IMR-90 (cell line): ENCODE results near the gene DNAJC4. TPM values are rescaled to one million over a fixed set of nuclear protein-coding genes. Genes with fewer than 3 reads are reported as not detected.

Experiments used
- ATAC-seq: fragments of 200-7000 bp; cut with Tn5 transposase; 2 replicates; pipeline ENCODE4 v1.9.1; 2020; ENCODE audit warnings: low read depth, mild to moderate bottlenecking, moderate library complexity
- BruUV-seq: library from RNA; stranded (reverse); fragments of 400-500 nt; replicated peaks from 2 replicates; lab custom pipeline; 2021; lab: Mats Ljungman, UMichigan
- CTCF ChIA-PET: fragments of 300-600 bp; formaldehyde crosslinking; extraction: SDS; loops from one replicate; lab custom pipeline; 2021; ENCODE audit warnings: antibody characterized with exemption; lab: Yijun Ruan, JAX
- POLR2A ChIA-PET: fragments of 300-600 bp; sonication (Branson Sonifier 250); formaldehyde crosslinking; loops from one replicate; lab custom pipeline; 2022; ENCODE audit warnings: antibody characterized with exemption; ENCODE audit not compliant: unreplicated experiment; lab: Charles Lee
- DNase-seq: peaks from one replicate; pipeline ENCODE4 v3.0.0; 2013
- H2AFZ ChIP-seq: replicated peaks from 2 replicates; pipeline ENCODE3; 2013; ENCODE audit warnings: low read length, mild to moderate bottlenecking; ENCODE audit not compliant: poor library complexity
- H2AK5ac ChIP-seq: 2 replicates; pipeline ENCODE4 v1.6.1; 2013; ENCODE audit warnings: low read depth, low read length, inconsistent platforms
- H2AK9ac ChIP-seq: replicated peaks from 2 replicates; pipeline ENCODE3; 2013; ENCODE audit warnings: mild to moderate bottlenecking, low read depth, low read length, moderate library complexity; ENCODE audit not compliant: poor library complexity
- H2BK120ac ChIP-seq: 2 replicates; pipeline ENCODE4 v1.6.1; 2013; ENCODE audit warnings: low read depth, low read length, inconsistent platforms
- H2BK15ac ChIP-seq: 3 replicates; pipeline ENCODE4 v1.6.1; 2013; ENCODE audit warnings: low read depth, low read length, inconsistent platforms
- H2BK20ac ChIP-seq: 2 replicates; pipeline ENCODE4 v1.6.1; 2013; ENCODE audit warnings: low read depth, mild to moderate bottlenecking, inconsistent platforms, low read length, moderate library complexity
- H2BK5ac ChIP-seq: 2 replicates; pipeline ENCODE4 v1.6.1; 2013; ENCODE audit warnings: mild to moderate bottlenecking, low read depth, low read length, inconsistent platforms; ENCODE audit not compliant: poor library complexity, severe bottlenecking
- H3K14ac ChIP-seq: replicated peaks from 2 replicates; pipeline ENCODE4 v1.6.1; 2013; ENCODE audit warnings: low read depth, low read length, inconsistent platforms
- H3K18ac ChIP-seq: 2 replicates; pipeline ENCODE4 v1.6.1; 2013; ENCODE audit warnings: low read depth, low read length, control low read depth
- H3K23ac ChIP-seq: 2 replicates; pipeline ENCODE4 v1.6.1; 2013; ENCODE audit warnings: low read depth, low read length, inconsistent platforms
- H3K27ac ChIP-seq: 2 replicates; pipeline ENCODE4 v1.5.1; 2013; ENCODE audit warnings: mild to moderate bottlenecking, control low read depth, low read length; ENCODE audit not compliant: insufficient read depth
- H3K27me3 ChIP-seq: 2 replicates; pipeline ENCODE4 v1.6.1; 2013; ENCODE audit warnings: low read length; ENCODE audit not compliant: control insufficient read depth, insufficient read depth
- H3K36me3 ChIP-seq: 2 replicates; pipeline ENCODE4 v1.6.1; 2013; ENCODE audit warnings: low read length, mixed read lengths; ENCODE audit not compliant: control insufficient read depth, insufficient read depth
- H3K4ac ChIP-seq: 2 replicates; pipeline ENCODE4 v1.6.1; 2013; ENCODE audit warnings: low read depth, low read length, inconsistent platforms
- H3K4me1 ChIP-seq: 2 replicates; pipeline ENCODE4 v1.6.1; 2013; ENCODE audit warnings: low read length, mixed read lengths; ENCODE audit not compliant: control insufficient read depth, insufficient read depth
- H3K4me2 ChIP-seq: 2 replicates; pipeline ENCODE4 v1.6.1; 2013; ENCODE audit warnings: low read depth, mild to moderate bottlenecking, control low read depth, low read length, moderate library complexity
- H3K4me3 ChIP-seq: 2 replicates; pipeline ENCODE4 v1.5.1; 2013; ENCODE audit warnings: low read depth, mild to moderate bottlenecking, control low read depth, low read length, moderate library complexity; ENCODE audit not compliant: insufficient read depth
- H3K56ac ChIP-seq: 2 replicates; pipeline ENCODE4 v1.6.1; 2013; ENCODE audit warnings: low read length, inconsistent platforms; ENCODE audit not compliant: insufficient read depth; ENCODE audit errors: extremely low read depth
- H3K79me1 ChIP-seq, 2 experiments: 2 replicates each; pipeline ENCODE4 v1.6.1; 2013; ENCODE audit warnings: low read length in 2 of 2, inconsistent platforms in 1 of 2, low read depth in 1 of 2
- H3K9ac ChIP-seq: 2 replicates; pipeline ENCODE4 v1.6.1; 2013; ENCODE audit warnings: low read depth, low read length, control low read depth
- H3K9me1 ChIP-seq: 2 replicates; pipeline ENCODE4 v1.6.1; 2013; ENCODE audit warnings: low read length, inconsistent platforms; ENCODE audit not compliant: insufficient read depth
- H3K9me3 ChIP-seq: 2 replicates; pipeline ENCODE4 v1.6.1; 2013; ENCODE audit warnings: low read length; ENCODE audit not compliant: control insufficient read depth, insufficient read depth
- H4K20me1 ChIP-seq: 2 replicates; pipeline ENCODE4 v1.6.1; 2013; ENCODE audit warnings: low read length, inconsistent platforms; ENCODE audit not compliant: insufficient read depth
- H4K5ac ChIP-seq: 2 replicates; pipeline ENCODE4 v1.6.1; 2013; ENCODE audit warnings: mild to moderate bottlenecking, low read depth, low read length, control low read depth
- H4K8ac ChIP-seq, 2 experiments: 2 replicates each; pipeline ENCODE4 v1.6.1; 2013; ENCODE audit warnings: low read depth in 2 of 2, low read length in 2 of 2, control low read depth in 1 of 2, inconsistent platforms in 1 of 2
- H4K91ac ChIP-seq: 2 replicates; pipeline ENCODE4 v1.6.1; 2013; ENCODE audit warnings: low read depth, low read length, inconsistent platforms; ENCODE audit not compliant: insufficient read depth
- BHLHE40 ChIP-seq: fragments of 150-350 bp; IDR thresholded peaks from 2 replicates; pipeline ENCODE4 v1.6.1; 2016; ENCODE audit warnings: mild to moderate bottlenecking, low read depth, low read length
- CEBPB ChIP-seq: IDR thresholded peaks from 2 replicates; pipeline ENCODE4 v1.6.1; 2012; ENCODE audit warnings: low read depth, low read length, improper control_type of control experiment
- CHD1 ChIP-seq: IDR thresholded peaks from 2 replicates; pipeline ENCODE4 v1.6.1; 2012; ENCODE audit warnings: low read depth, low read length, improper control_type of control experiment
- CTCF ChIP-seq: conservative IDR thresholded peaks from 2 replicates; pipeline ENCODE4 v1.5.1; 2012; ENCODE audit warnings: mild to moderate bottlenecking, low read depth, low read length, improper control_type of control experiment
- ELK1 ChIP-seq: fragments of 150-350 bp; IDR thresholded peaks from 2 replicates; pipeline ENCODE4 v1.6.1; 2016; ENCODE audit warnings: low read depth, mild to moderate bottlenecking, low read length, moderate library complexity, borderline replicate concordance
- FOS ChIP-seq: fragments of 150-350 bp; IDR thresholded peaks from 2 replicates; pipeline ENCODE4 v1.6.1; 2016; ENCODE audit warnings: low read depth, low read length
- MAFK ChIP-seq: IDR thresholded peaks from 2 replicates; pipeline ENCODE4 v1.6.1; 2012; ENCODE audit warnings: low read depth, low read length, improper control_type of control experiment
- MAZ ChIP-seq: IDR thresholded peaks from 2 replicates; pipeline ENCODE4 v1.6.1; 2012; ENCODE audit warnings: low read depth, mild to moderate bottlenecking, low read length, improper control_type of control experiment, moderate library complexity, borderline replicate concordance
- MXI1 ChIP-seq: IDR thresholded peaks from 2 replicates; pipeline ENCODE4 v1.6.1; 2012; ENCODE audit warnings: low read depth, mild to moderate bottlenecking, low read length, moderate library complexity, borderline replicate concordance
- NFE2L2 ChIP-seq: fragments of 150-350 bp; IDR thresholded peaks from 2 replicates; pipeline ENCODE4 v1.6.1; 2016; ENCODE audit warnings: low read depth, mild to moderate bottlenecking, low read length
- POLR2A ChIP-seq: IDR thresholded peaks from 2 replicates; pipeline ENCODE4 v1.6.1; 2012; ENCODE audit warnings: mild to moderate bottlenecking, low read depth, low read length
- RAD21 ChIP-seq: IDR thresholded peaks from 2 replicates; pipeline ENCODE4 v1.6.1; 2012; ENCODE audit warnings: low read length, improper control_type of control experiment
- RCOR1 ChIP-seq: IDR thresholded peaks from 2 replicates; pipeline ENCODE4 v1.6.1; 2012; ENCODE audit warnings: mild to moderate bottlenecking, low read length, improper control_type of control experiment; ENCODE audit not compliant: insufficient replicate concordance
- RFX5 ChIP-seq: IDR thresholded peaks from 2 replicates; pipeline ENCODE4 v1.8.0; 2012; ENCODE audit warnings: low read depth, mild to moderate bottlenecking, low read length, moderate library complexity
- SMC3 ChIP-seq: fragments of 150-350 bp; IDR thresholded peaks from 2 replicates; pipeline ENCODE4 v1.6.1; 2016; ENCODE audit warnings: low read depth, mild to moderate bottlenecking, antibody characterized with exemption, low read length, moderate library complexity
- WGBS, 2 experiments: methylation state at CpG; one replicate each; pipeline versions ENCODE4 v1.1.5 to v1.1.7; 2013; ENCODE audit warnings: missing lambda C conversion rate in 2 of 2; ENCODE audit not compliant: insufficient read length in 1 of 2; ENCODE audit errors: extremely low coverage in 2 of 2; 5-methylcytosine and 5-hydroxymethylcytosine counted together
- dilution Hi-C: fragments of 300-500 bp; cut with HindIII; formaldehyde crosslinking; loops from one replicate; pipeline ENCODE4 v1.14.3; 2018; ENCODE audit warnings: low sequenced_read_pairs; ENCODE audit not compliant: unreplicated experiment
- in situ Hi-C: fragments of 300-500 bp; cut with MboI; formaldehyde crosslinking; loops from 3 replicates; pipeline ENCODE4 v1.14.3; 2019; ENCODE audit warnings: low sequenced_read_pairs, inconsistent platforms, mixed read lengths
- intact Hi-C: fragments of 100-400 bp; cut with micrococcal nuclease; formaldehyde crosslinking; loops from 2 replicates; pipeline ENCODE4 v1.10.0; 2022
- polyA plus RNA-seq, 3 experiments: library from polyadenylated mRNA; depleted of rRNA; stranded (reverse); fragments of >200 nt; gene quantifications; 2 replicates each; pipeline ENCODE4 v1.2.3, GENCODE V29; 2012; ENCODE audit warnings: low replicate concordance in 1 of 3
- total RNA-seq: library from RNA; depleted of rRNA; stranded (reverse); fragments of >200 nt; gene quantifications from 2 replicates; pipeline ENCODE4 v1.2.3, GENCODE V29; 2012
- TF ChIP-seq, protein P1 (sequence below): fragments of 150-350 bp; IDR thresholded peaks from 2 replicates; pipeline ENCODE4 v1.6.1; 2017; ENCODE audit warnings: mild to moderate bottlenecking, antibody characterized with exemption, low read length, low read depth

DNAJC4 gene
- total and polyA plus RNA-seq, 2 of the 4 experiments (the other 2 are of a cell fraction) = 2.2 to 22.8 TPM

DNA sequence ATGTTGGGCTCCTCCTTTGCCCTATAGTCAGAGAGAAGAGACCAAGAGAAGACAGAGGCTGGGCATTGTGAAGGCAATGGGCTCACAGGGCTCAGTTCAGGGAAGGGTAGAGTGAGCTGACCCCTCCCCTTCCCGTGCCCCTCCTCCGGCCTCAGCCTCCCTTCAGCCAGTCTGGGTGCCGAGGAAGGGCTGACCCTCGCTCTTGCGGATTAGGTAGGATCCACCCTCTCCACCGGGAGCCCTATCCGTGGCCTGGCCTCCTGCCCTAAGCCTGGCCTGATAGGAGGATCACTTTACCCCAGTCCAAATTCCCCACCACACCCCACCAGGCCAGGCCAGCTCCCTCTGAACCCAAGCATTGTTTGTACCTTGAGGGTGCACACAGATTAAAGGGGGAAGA, 18.2 kb downstream of the DNAJC4 start:
- Histone ChIP-seq H4K20me1 (peaks cover 22% of the 10 kb centered on the region), H3K4me1 (peaks cover 13% of the 10 kb centered on the region), H2BK20ac (no peak overlapping the region), H3K27me3 (no peaks in the 10 kb centered on the region), H3K27ac (no peak overlapping the region), H2BK15ac (no peak overlapping the region), H2AK5ac (peak overlapping the region; percentile 77), H2BK120ac (no peak overlapping the region), H3K9me3 (no peaks in the 10 kb centered on the region), H3K14ac (no peak overlapping the region), H3K56ac (no peak overlapping the region), H3K9me1 (no peaks in the 10 kb centered on the region), H4K5ac (no peak overlapping the region), H3K4me3 (no peak overlapping the region), H3K79me1 (peaks cover 8 to 36% of the 10 kb centered on the region in 2 experiments), H4K8ac (no peak overlapping the region), H3K9ac (no peak overlapping the region), H3K23ac (no peak overlapping the region), H2AFZ (no peak overlapping the region), H2BK5ac (no peak overlapping the region), H3K4ac (no peak overlapping the region), H3K18ac (no peak overlapping the region), H2AK9ac (peak overlapping the region; percentile 83), H4K91ac (no peak overlapping the region), H3K4me2 (no peak overlapping the region), H3K36me3 (peaks cover 6% of the 10 kb centered on the region)
- BruUV-seq = no TSS peak
- DNase-seq (no peak), ATAC-seq (no peak)
- dilution Hi-C loops = no loop called here
- WGBS, 2 experiments = no CpG with 5 or more reads among the region's 7 CpGs
- ChIA-PET POLR2A (no interaction called here), CTCF (no interaction called here)
- intact Hi-C loops = no loop called here
- in situ Hi-C loops = no loop called here
- TF ChIP-seq FOS (no peak), SMC3 (no peak), RAD21 (no peak), NFE2L2 (no peak), RCOR1 (no peak), CEBPB (no peak), RFX5 (no peak), BHLHE40 (no peak), POLR2A (no peak), ELK1 (no peak), CTCF (no peak), CHD1 (no peak), MXI1 (no peak), MAFK (no peak), MAZ (no peak)
- TF ChIP-seq, protein P1, sequence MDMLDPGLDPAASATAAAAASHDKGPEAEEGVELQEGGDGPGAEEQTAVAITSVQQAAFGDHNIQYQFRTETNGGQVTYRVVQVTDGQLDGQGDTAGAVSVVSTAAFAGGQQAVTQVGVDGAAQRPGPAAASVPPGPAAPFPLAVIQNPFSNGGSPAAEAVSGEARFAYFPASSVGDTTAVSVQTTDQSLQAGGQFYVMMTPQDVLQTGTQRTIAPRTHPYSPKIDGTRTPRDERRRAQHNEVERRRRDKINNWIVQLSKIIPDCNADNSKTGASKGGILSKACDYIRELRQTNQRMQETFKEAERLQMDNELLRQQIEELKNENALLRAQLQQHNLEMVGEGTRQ = no peak
